Measurements from ENCODE around the gene ADTRP. TPM values are rescaled to one million over a fixed set of nuclear protein-coding genes. Genes with fewer than 3 reads are reported as not detected.

Gene ADTRP
- total and polyA plus RNA-seq, 10 of the 15 experiments (the other 5 are each of a cell fraction or from before 2014, with no cell fraction given), result 0.10 to 2.6 (median 2.1) TPM

GRCh38 chr6:11711984-11712711 lies 66.5 kb downstream of the ADTRP start (continued):
- no peak for TF ChIP-seq MLLT1 (IDR thresholded peaks at IDR 0.05)
- TF ChIP-seq MYC (IDR thresholded peaks at IDR 0.05; ENCODE audit: insufficient read depth, insufficient read length, insufficient replicate concordance, low read length, severe bottlenecking), result no peak
- no peak for TF ChIP-seq RFX5 (IDR thresholded peaks at IDR 0.05; ENCODE audit: low read depth, low read length)
- TF ChIP-seq EP300 (IDR thresholded peaks at IDR 0.05; ENCODE audit: borderline replicate concordance in 1 of 2, control insufficient read depth in 1 of 2, low read depth in 2 of 2, low read length in 2 of 2), result peak in 1 of 2 experiments; percentile 67; a peak in 2 of 4 replicates
- no peak for TF ChIP-seq NRF1 (conservative IDR thresholded peaks at IDR 0.05; ENCODE audit: low read depth, low read length)
- TF ChIP-seq GABPA (IDR thresholded peaks at IDR 0.05; ENCODE audit: low read depth), result 0 out of 2 replicates have a peak, but pooled peaks have one; percentile 2
- peak; percentile 75 for TF ChIP-seq PBX3 (IDR thresholded peaks at IDR 0.05; ENCODE audit: insufficient replicate concordance, low read depth, low read length)
- no peak for TF ChIP-seq JUND (IDR thresholded peaks at IDR 0.05; ENCODE audit: low read depth, low read length)
- no peak for TF ChIP-seq MTA3 (IDR thresholded peaks at IDR 0.05; ENCODE audit: borderline replicate concordance, low read length)
- no peak for TF ChIP-seq SUPT20H (IDR thresholded peaks at IDR 0.05; ENCODE audit: borderline replicate concordance, control insufficient read depth, low read depth, low read length)
- TF ChIP-seq ZBED1 (IDR thresholded peaks at IDR 0.05; ENCODE audit: borderline replicate concordance), result no peak
- TF ChIP-seq, protein P1, sequence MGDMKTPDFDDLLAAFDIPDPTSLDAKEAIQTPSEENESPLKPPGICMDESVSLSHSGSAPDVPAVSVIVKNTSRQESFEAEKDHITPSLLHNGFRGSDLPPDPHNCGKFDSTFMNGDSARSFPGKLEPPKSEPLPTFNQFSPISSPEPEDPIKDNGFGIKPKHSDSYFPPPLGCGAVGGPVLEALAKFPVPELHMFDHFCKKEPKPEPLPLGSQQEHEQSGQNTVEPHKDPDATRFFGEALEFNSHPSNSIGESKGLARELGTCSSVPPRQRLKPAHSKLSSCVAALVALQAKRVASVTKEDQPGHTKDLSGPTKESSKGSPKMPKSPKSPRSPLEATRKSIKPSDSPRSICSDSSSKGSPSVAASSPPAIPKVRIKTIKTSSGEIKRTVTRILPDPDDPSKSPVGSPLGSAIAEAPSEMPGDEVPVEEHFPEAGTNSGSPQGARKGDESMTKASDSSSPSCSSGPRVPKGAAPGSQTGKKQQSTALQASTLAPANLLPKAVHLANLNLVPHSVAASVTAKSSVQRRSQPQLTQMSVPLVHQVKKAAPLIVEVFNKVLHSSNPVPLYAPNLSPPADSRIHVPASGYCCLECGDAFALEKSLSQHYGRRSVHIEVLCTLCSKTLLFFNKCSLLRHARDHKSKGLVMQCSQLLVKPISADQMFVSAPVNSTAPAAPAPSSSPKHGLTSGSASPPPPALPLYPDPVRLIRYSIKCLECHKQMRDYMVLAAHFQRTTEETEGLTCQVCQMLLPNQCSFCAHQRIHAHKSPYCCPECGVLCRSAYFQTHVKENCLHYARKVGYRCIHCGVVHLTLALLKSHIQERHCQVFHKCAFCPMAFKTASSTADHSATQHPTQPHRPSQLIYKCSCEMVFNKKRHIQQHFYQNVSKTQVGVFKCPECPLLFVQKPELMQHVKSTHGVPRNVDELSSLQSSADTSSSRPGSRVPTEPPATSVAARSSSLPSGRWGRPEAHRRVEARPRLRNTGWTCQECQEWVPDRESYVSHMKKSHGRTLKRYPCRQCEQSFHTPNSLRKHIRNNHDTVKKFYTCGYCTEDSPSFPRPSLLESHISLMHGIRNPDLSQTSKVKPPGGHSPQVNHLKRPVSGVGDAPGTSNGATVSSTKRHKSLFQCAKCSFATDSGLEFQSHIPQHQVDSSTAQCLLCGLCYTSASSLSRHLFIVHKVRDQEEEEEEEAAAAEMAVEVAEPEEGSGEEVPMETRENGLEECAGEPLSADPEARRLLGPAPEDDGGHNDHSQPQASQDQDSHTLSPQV (IDR thresholded peaks at IDR 0.05), result no peak; the same call in none of the 2 replicates
- TF ChIP-seq CBX3 (IDR thresholded peaks at IDR 0.05; ENCODE audit: borderline replicate concordance, low read depth), result no peak
- TF ChIP-seq PAX8 (IDR thresholded peaks at IDR 0.05), result peak; percentile 69; the same call in 1 of the 2 replicates
- TF ChIP-seq IKZF1 (conservative IDR thresholded peaks at IDR 0.05), result peak; percentile 69
- no peak for TF ChIP-seq LARP7 (IDR thresholded peaks at IDR 0.05)
- no peak for TF ChIP-seq TCF3 (IDR thresholded peaks at IDR 0.05; ENCODE audit: borderline replicate concordance, insufficient read depth, low read depth, low read length)
- TF ChIP-seq POLR2AphosphoS5 (IDR thresholded peaks at IDR 0.05; ENCODE audit: low read length), result peak; percentile 63; the same call in 1 of the 2 replicates
- no peak for TF ChIP-seq ZBTB11 (CRISPR knock-in tag; IDR thresholded peaks at IDR 0.05)
